ENCODE measurements around the gene TMPO. TPM values are rescaled to one million over a fixed set of nuclear protein-coding genes. Genes with fewer than 3 reads are reported as not detected.

Gene TMPO
- total RNA-seq, 4 donors from 2014 or later, result 53.9 to 87.7 (median 70.2) TPM

GRCh38 chr12:98513379-98514322 is 1.7 kb upstream of the TMPO start:
- TF ChIP-seq CTCF (IDR thresholded peaks at IDR 0.05) (no peak), EP300 (IDR thresholded peaks at IDR 0.05) (no peak), POLR2A (IDR thresholded peaks at IDR 0.05) (no peak)
- WGBS, 2 donors, result 72 to 76% methylated on average over 8 of the region's 8 CpGs
- H3K4me3 ChIP-seq, result peak overlapping the region in 1 of 4 donors; percentile 100
- H3K27me3 ChIP-seq, result no peaks in the 10 kb centered on the region
- peaks cover 9 to 41% (median 20%) of the 10 kb centered on the region in 4 donors for H3K4me1 ChIP-seq
- peak overlapping the region in 3 of 4 donors; percentile 91 to 100 (median 97) for H3K27ac ChIP-seq
- no peak for DNase-seq (ENCODE audit: low spot score in 2 of 2)
- H3K36me3 ChIP-seq, result no peaks in the 10 kb centered on the region
- no peaks in the 10 kb centered on the region for H3K9me3 ChIP-seq

GRCh38 chr12:98514982-98515286 is 456 bp upstream of the TMPO start:
- 0 to 2% methylated on average over 11 of the region's 11 CpGs for WGBS, 2 donors
- DNase-seq (ENCODE audit: low spot score in 2 of 2), result no peak
- H3K36me3 ChIP-seq, result no peaks in the 10 kb centered on the region
- H3K4me1 ChIP-seq, result peaks cover 9 to 41% (median 23%) of the 10 kb centered on the region in 4 donors
- no peaks in the 10 kb centered on the region for H3K27me3 ChIP-seq
- H3K4me3 ChIP-seq, result peak overlapping the region; percentile 55 to 100 (median 82)
- TF ChIP-seq CTCF (IDR thresholded peaks at IDR 0.05), result no peak
- TF ChIP-seq POLR2A (IDR thresholded peaks at IDR 0.05), result no peak
- TF ChIP-seq EP300 (IDR thresholded peaks at IDR 0.05), result no peak
- no peaks in the 10 kb centered on the region for H3K9me3 ChIP-seq
- peak overlapping the region; percentile 91 to 100 (median 96) for H3K27ac ChIP-seq

GRCh38 chr12:98516111-98516873 is 902 bp downstream of the TMPO start:
- Histone ChIP-seq H3K36me3 (no peaks in the 10 kb centered on the region), H3K9me3 (no peaks in the 10 kb centered on the region), H3K4me1 (peaks cover 11 to 43% (median 23%) of the 10 kb centered on the region in 4 donors), H3K27ac (peak overlapping the region; percentile 91 to 100 (median 96)), H3K4me3 (peak overlapping the region; percentile 55 to 100 (median 82)), H3K27me3 (no peaks in the 10 kb centered on the region)
- 1% methylated on average over 27 to 42 of the region's 64 CpGs for WGBS, 2 donors
- TF ChIP-seq POLR2A (IDR thresholded peaks at IDR 0.05) (no peak), CTCF (IDR thresholded peaks at IDR 0.05) (peak in 4 of 5 experiments; percentile 74 to 80 (median 77)), EP300 (IDR thresholded peaks at IDR 0.05) (peak in 1 of 2 donors; percentile 54)
- peak; percentile 33 to 67 for DNase-seq (ENCODE audit: low spot score in 2 of 2)

DNA sequence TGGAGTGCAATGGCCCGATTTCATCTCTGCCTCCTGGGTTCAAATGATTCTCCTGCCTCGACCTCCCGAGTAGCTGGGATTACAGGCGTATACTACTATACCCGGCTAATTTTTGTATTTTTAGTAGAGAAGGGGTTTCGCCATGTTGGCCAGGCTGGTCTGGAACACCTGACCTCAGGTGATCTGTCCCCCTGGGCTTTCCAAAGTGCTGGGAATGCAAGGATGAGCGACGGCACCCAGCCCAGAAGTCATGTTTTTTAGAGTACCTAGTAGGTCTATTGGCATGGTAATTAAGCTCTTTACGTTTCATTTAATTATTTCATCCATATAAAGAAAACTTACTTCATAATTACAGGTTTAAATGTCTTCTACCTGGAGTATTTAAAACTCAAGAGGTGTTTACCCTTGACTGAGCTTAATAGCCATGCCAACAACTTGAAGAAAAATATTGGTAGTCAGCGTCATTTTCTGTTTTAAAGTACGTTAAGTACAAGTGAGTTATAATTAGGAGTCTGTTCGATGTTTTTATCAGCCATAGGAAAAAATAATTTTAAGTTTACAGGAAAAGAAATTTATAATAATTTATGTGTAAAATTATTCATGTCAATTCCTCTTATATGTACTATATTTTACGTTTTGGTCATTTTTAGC is 4.0 kb downstream of the TMPO start:
- Histone ChIP-seq H3K4me3 (no peak overlapping the region), H3K9me3 (no peaks in the 10 kb centered on the region), H3K27ac (no peak overlapping the region), H3K36me3 (peaks cover 0 to 11% (median 0%) of the 10 kb centered on the region in 3 donors), H3K4me1 (peaks cover 8 to 43% (median 20%) of the 10 kb centered on the region in 4 donors), H3K27me3 (no peaks in the 10 kb centered on the region)
- no peak for TF ChIP-seq CTCF (IDR thresholded peaks at IDR 0.05)
- no peak for TF ChIP-seq EP300 (IDR thresholded peaks at IDR 0.05)
- no peak for TF ChIP-seq POLR2A (IDR thresholded peaks at IDR 0.05)
- no peak for DNase-seq (ENCODE audit: low spot score in 2 of 2)
- 84 to 87% methylated on average over 13 of the region's 13 CpGs for WGBS, 2 donors

Data from tibial nerve (tissue), 4 donors.